ENCODE measurements around the gene ATP8B1.
"Not testable (repeated sequence)": the region's sequence is repeated elsewhere in the genome, so short reads cannot be mapped to it uniquely, and the experiment has no call there.

ATP8B1 gene

DNA sequence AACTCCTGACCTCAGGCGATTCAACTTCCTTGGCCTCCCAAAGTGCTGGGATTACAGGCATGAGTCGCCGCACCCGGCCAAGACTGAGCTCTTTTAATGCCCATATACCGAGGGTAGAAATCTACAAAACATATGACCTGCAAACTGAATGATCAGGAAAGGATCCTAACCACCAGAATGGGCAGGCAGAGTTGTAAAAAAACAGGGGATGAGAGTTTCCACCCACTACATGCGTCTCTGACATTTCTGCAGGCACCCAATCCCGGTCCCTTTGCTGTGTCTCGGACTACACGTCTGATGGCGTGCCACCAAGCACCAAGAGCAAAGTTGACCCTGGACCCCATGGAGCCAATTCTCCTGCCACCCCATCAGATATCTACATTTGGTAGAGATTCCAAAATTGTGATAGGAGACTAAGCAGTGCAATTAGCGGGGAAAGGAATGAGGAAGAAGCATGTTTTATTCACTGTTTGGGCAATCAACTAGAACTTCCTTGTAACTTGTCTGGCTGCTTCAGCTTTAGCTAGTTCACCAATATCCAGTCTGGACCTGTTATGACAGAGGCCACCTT lies 74.1 kb downstream of the ATP8B1 start:
- DNase-seq (ENCODE audit: insufficient read length, low spot score), result peak; percentile 15
- TF ChIP-seq POLR2A (IDR thresholded peaks at IDR 0.05; ENCODE audit: low read depth, low read length), result no peak
- no peak for FAIRE-seq

GRCh38 chr18:57727952-57728807 lies 74.9 kb downstream of the ATP8B1 start:
- DNase-seq (ENCODE audit: insufficient read length, low spot score) (no peak), FAIRE-seq (no peak)
- no peak for TF ChIP-seq POLR2A (IDR thresholded peaks at IDR 0.05; ENCODE audit: low read depth, low read length)

DNA sequence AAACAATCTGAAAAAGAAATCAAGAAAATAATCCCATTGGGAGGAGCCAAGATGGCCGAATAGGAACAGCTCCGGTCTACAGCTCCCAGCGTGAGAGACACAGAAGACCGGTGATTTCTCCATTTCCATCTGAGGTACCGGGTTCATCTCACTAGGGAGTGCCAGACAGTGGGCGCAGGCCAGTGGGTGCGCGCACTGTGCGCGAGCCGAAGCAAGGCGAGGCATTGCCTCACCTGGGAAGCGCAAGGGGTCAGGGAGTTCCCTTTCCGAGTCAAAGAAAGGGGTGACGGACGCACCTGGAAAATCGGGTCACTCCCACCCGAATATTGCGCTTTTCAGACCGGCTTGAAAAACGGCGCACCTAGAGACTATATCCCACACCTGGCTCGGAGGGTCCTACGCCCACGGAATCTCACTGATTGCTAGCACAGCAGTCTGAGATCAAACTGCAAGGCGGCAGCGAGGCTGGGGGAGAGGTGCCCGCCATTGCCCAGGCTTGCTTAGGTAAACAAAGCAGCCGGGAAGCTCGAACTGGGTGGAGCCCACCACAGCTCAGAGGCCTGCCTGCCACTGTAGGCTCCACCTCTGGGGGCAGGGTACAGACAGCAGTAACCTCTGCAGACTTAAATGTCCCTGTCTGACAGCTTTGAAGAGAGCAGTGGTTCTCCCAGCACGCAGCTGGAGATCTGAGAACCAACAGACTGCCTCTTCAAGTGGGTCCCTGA lies 83.7 kb downstream of the ATP8B1 start:
- DNase-seq (ENCODE audit: insufficient read length, low spot score); FAIRE-seq: not testable (repeated sequence)

- no peak for TF ChIP-seq POLR2A (IDR thresholded peaks at IDR 0.05; ENCODE audit: low read depth, low read length)
- DNase-seq (ENCODE audit: insufficient read length, low spot score) (no peak), FAIRE-seq (no peak)
Observed at GRCh38 chr18:57716549-57716948, 86.6 kb downstream of the ATP8B1 start.

GRCh38 chr18:57715671-57716070 lies 87.4 kb downstream of the ATP8B1 start:
- no peak for TF ChIP-seq POLR2A (IDR thresholded peaks at IDR 0.05; ENCODE audit: low read depth, low read length)
- FAIRE-seq (no peak), DNase-seq (ENCODE audit: insufficient read length, low spot score) (no peak)

DNA sequence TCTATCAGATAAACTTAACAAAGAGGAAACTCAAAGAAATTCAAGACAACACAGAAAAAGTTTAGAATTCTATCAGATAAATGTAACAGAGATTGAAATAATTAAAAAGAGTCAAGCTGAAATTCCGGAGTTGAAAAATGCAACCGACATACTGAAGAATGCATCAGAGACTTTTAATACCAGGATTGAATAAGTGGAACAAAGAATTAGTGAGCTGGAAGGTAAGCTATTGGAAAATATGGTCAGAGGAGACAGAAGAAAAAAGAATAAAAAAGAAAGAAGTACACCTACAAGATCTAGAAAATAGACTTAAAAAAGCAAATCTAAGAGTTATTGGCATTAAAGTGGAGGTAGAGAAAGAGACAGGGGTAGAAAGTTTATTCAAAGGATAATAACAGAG lies 88.0 kb downstream of the ATP8B1 start:
- DNase-seq (ENCODE audit: insufficient read length, low spot score) (no peak), FAIRE-seq (no peak)
- TF ChIP-seq POLR2A (IDR thresholded peaks at IDR 0.05; ENCODE audit: low read depth, low read length), result no peak

DNA sequence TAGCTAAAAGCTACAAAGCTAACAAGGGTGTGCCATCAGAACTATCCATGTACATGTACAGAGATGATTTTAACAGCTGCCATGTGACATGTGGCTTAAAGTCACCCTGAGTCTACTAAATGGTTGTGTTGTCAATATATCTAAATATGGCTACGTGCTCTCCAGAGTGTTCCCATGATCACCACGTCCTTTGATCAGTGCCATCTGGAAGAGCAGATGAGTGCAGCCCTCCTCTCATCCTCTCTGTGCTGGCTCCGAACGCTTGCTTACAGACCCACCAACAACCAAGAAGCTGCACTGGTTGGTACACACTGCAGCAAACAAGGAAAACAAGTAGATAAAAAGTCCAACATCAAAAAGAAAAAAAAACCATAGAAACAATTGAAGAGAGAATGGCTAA lies 92.9 kb downstream of the ATP8B1 start:
- no peak for TF ChIP-seq POLR2A (IDR thresholded peaks at IDR 0.05; ENCODE audit: low read depth, low read length)
- no peak for DNase-seq (ENCODE audit: insufficient read length, low spot score)
- FAIRE-seq, result no peak

DNA sequence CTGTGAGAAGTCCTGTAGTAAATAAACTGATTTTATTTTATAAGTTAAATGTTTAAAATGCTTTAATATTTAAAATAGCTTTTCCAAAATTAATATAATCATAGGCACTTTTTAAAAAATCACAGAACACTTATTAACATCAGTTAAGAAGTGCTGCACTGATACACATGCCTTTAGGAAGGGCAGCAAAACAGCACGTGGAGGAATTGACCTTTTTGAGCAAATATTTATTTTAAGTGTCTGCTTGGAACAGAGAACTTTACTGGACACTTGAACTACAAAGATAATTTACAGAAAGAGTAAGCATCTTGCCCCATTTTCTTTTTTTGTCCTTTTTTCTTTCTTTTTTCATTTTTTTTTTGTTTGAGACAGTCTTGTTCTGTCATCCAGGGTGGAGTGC lies 93.8 kb downstream of the ATP8B1 start:
- TF ChIP-seq POLR2A (IDR thresholded peaks at IDR 0.05; ENCODE audit: low read depth, low read length), result no peak
- DNase-seq (ENCODE audit: insufficient read length, low spot score), result no peak
- no peak for FAIRE-seq

DNA sequence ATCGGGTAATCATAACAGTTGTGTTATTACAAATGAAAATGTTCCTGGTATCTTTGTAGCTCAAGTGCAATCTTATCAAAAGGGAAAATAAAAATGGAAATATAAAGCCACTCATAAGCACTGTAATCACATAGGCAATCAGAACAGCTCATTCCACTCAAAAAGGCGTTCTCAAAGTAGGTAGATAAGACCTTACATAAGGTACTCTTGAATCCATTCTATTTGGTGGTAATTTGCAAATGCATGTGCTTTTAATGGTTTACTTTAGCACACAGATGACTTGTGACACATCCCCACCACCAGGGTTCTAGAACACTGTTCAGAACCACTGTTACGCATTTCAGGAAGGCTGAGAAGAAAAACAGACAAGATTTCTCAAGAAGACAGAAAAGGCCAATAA lies 94.8 kb downstream of the ATP8B1 start:
- no peak for FAIRE-seq
- DNase-seq (ENCODE audit: insufficient read length, low spot score), result no peak

DNA sequence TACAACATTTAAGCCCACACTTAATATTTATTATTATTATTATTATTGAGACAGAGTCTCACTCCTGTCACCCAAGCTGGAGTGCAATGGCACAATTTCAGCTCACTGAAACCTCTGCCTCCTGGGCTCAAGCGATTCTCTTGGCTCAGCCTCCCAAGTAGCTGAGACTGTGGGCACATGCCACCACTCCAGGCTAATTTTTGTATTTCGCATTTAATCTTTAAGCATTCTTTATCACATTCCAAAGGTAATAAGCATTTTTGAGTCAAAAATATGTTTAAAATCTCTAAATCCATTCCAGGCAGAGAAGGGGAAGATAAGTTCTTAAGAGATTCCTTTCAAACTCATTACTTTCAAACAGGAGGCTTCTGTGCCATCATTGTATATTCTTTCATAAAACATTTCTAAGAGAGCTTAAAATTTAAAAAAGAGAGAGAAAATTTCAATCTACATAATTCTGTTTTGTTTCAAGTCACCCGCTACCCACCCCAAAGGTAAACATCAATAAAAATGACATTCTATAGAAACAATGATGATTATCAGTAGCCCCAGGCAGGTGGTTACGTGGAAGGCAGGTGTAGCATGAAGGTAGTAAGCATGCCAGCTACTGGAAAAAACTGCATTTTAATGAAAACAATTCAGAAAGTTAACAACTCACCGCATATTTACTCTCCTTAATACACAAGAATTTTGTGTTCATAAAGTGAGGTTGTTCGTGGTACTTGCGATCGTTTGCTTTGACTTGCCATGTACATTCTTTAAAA lies 97.1 kb downstream of the ATP8B1 start:
- DNase-seq (ENCODE audit: insufficient read length, low spot score) (no peak), FAIRE-seq (no peak)
- TF ChIP-seq POLR2A (IDR thresholded peaks at IDR 0.05; ENCODE audit: low read depth, low read length), result no peak

More for the DNA sequence above, 94.8 kb downstream of the ATP8B1 start:
- TF ChIP-seq POLR2A (IDR thresholded peaks at IDR 0.05; ENCODE audit: low read depth, low read length), result no peak

GRCh38 chr18:57705011-57705410 lies 98.1 kb downstream of the ATP8B1 start:
- FAIRE-seq (no peak), DNase-seq (ENCODE audit: insufficient read length, low spot score) (no peak)
- no peak for TF ChIP-seq POLR2A (IDR thresholded peaks at IDR 0.05; ENCODE audit: low read depth, low read length)

DNA sequence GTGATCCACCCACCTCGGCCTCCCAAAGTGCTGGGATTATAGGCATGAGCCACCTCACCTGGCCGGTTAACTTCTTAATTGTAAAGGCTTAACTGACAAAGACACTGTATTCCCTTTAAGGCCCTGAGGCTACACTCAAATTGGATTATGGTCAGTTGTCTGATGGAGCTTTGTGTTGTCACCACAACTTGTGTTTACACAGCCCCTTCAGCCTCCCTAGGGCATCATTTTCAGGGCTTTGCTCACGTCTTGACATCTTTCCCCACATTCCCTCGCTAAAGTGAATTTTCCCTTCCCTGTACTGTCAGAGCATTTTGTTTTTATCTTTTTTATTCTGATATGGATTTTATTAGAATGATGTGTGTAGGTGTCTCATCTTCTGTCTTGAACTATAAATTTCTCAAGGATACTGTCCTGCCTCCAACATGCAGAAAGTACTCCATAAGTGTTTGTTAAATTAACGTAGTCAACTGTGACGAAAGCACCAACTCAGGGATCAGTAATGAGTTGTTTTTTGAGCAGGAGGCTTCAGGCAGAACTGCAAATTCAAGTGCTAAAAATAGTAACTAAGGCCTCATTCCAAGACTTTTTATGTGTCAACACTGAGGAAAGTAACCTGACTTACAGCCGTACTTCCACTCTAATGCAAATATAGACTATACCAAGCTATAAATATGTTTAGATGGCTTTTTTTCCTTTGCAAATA lies 104.4 kb downstream of the ATP8B1 start:
- FAIRE-seq (no peak), DNase-seq (ENCODE audit: insufficient read length, low spot score) (no peak)
- no peak for TF ChIP-seq POLR2A (IDR thresholded peaks at IDR 0.05; ENCODE audit: low read depth, low read length)

DNA sequence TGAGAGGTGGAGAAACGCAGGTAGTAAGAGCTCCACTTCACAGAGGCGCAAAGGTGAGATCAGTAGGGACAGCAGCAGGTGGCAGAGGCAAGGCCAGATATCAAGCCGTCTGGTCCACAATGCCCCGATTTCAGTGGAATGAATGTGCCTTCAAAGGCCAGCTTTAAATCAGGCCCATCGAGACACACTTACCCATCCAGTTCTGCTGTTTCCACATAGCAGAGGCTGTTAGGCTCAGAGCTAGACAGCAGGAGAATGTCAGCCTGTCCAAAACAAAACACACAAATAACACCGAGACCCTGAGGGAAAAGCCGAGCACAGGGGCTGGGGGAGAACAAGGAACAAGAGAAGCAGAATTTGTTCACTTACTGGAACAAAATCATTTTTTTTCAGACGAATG lies 105.7 kb downstream of the ATP8B1 start:
- FAIRE-seq (no peak), DNase-seq (ENCODE audit: insufficient read length, low spot score) (no peak)
- TF ChIP-seq POLR2A (IDR thresholded peaks at IDR 0.05; ENCODE audit: low read depth, low read length), result no peak
